MCF 10A (cell line): Measurements from ENCODE around the gene ANKRD13D. TPM values are rescaled to one million over a fixed set of nuclear protein-coding genes. Genes with fewer than 3 reads are reported as not detected.

Source experiments
- BruUV-seq: library from RNA; stranded (reverse); fragments of 400-500 nt; replicated peaks from 2 replicates; lab custom pipeline; 2021; lab: Mats Ljungman, UMichigan
- CTCF ChIA-PET: fragments of 300-600 bp; sonication (Branson Sonifier 250); formaldehyde crosslinking; extraction: SDS; loops from one replicate; lab custom pipeline; 2021; ENCODE audit warnings: antibody characterized with exemption, inconsistent platforms; lab: Yijun Ruan, JAX
- POLR2A ChIA-PET: fragments of 300-600, 350-650 bp; sonication (Branson Sonifier 250); formaldehyde crosslinking; extraction: SDS; loops from one replicate; lab custom pipeline; 2020; ENCODE audit warnings: antibody characterized with exemption, inconsistent platforms; lab: Yijun Ruan, JAX
- DNase-seq: peaks from one replicate; pipeline ENCODE4 v3.0.0-alpha.2; 2018; ENCODE audit not compliant: unreplicated experiment
- H3K27ac Mint-ChIP-seq: one replicate; pipeline ENCODE4 v1.8.0; 2022; ENCODE audit warnings: mild to moderate bottlenecking, low read depth, mixed read lengths; ENCODE audit not compliant: unreplicated experiment
- H3K27me3 Mint-ChIP-seq: one replicate; pipeline ENCODE4 v1.8.0; 2022; ENCODE audit warnings: mixed read lengths; ENCODE audit not compliant: insufficient read depth, unreplicated experiment
- H3K36me3 Mint-ChIP-seq: one replicate; pipeline ENCODE4 v1.8.0; 2022; ENCODE audit warnings: mild to moderate bottlenecking, moderate library complexity, mixed read lengths; ENCODE audit not compliant: insufficient read depth, unreplicated experiment
- H3K4me1 Mint-ChIP-seq: one replicate; pipeline ENCODE4 v1.8.0; 2022; ENCODE audit warnings: mixed read lengths; ENCODE audit not compliant: insufficient read depth, unreplicated experiment
- H3K4me3 Mint-ChIP-seq: one replicate; pipeline ENCODE4 v1.8.0; 2022; ENCODE audit warnings: mild to moderate bottlenecking, moderate library complexity, mixed read lengths; ENCODE audit not compliant: unreplicated experiment
- H3K9me3 Mint-ChIP-seq: one replicate; pipeline ENCODE4 v1.8.0; 2022; ENCODE audit warnings: mixed read lengths; ENCODE audit not compliant: unreplicated experiment
- intact Hi-C: fragments of 100-400 bp; cut with micrococcal nuclease; formaldehyde crosslinking; loops from 2 replicates; pipeline ENCODE4 v1.14.1; 2022
- total RNA-seq: library from RNA; stranded (reverse); gene quantifications from 2 replicates; pipeline ENCODE4 v1.2.3, GENCODE V29; 2022
- TF ChIP-seq, protein P1 (sequence below): fragments of 200-600 bp; IDR thresholded peaks from one replicate; pipeline ENCODE4 v1.8.0; 2022; ENCODE audit warnings: antibody characterized with exemption, mild to moderate bottlenecking; ENCODE audit not compliant: unreplicated experiment

The ANKRD13D gene
- total RNA-seq, 1 experiment from 2014 or later, result 39.7 TPM

GRCh38 chr11:67271541-67272284, 17.4 kb upstream of the ANKRD13D start:
- Mint-ChIP-seq H3K27me3 (no peaks in the 10 kb centered on the region), H3K4me3 (no peak overlapping the region), H3K4me1 (peaks cover 7% of the 10 kb centered on the region), H3K9me3 (no peaks in the 10 kb centered on the region), H3K36me3 (peaks cover 7% of the 10 kb centered on the region), H3K27ac (no peak overlapping the region)
- ChIA-PET POLR2A (interaction anchor here (0.5 to 2.5 kb wide), 2 partner anchors 17 to 385 kb away, joined by 4 to 7 read pairs; partner anchors contain the start of gene ANKRD13D), CTCF (interaction anchor here (0.6 to 2.7 kb wide), 4 partner anchors 10 to 576 kb away, joined by 3 to 10 read pairs (median 6); no protein-coding TSS in a partner anchor)
- DNase-seq, result no peak
- BruUV-seq, result no TSS peak
- TF ChIP-seq, protein P1, sequence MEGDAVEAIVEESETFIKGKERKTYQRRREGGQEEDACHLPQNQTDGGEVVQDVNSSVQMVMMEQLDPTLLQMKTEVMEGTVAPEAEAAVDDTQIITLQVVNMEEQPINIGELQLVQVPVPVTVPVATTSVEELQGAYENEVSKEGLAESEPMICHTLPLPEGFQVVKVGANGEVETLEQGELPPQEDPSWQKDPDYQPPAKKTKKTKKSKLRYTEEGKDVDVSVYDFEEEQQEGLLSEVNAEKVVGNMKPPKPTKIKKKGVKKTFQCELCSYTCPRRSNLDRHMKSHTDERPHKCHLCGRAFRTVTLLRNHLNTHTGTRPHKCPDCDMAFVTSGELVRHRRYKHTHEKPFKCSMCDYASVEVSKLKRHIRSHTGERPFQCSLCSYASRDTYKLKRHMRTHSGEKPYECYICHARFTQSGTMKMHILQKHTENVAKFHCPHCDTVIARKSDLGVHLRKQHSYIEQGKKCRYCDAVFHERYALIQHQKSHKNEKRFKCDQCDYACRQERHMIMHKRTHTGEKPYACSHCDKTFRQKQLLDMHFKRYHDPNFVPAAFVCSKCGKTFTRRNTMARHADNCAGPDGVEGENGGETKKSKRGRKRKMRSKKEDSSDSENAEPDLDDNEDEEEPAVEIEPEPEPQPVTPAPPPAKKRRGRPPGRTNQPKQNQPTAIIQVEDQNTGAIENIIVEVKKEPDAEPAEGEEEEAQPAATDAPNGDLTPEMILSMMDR, result no peak
- intact Hi-C loops, result no loop called here

DNA sequence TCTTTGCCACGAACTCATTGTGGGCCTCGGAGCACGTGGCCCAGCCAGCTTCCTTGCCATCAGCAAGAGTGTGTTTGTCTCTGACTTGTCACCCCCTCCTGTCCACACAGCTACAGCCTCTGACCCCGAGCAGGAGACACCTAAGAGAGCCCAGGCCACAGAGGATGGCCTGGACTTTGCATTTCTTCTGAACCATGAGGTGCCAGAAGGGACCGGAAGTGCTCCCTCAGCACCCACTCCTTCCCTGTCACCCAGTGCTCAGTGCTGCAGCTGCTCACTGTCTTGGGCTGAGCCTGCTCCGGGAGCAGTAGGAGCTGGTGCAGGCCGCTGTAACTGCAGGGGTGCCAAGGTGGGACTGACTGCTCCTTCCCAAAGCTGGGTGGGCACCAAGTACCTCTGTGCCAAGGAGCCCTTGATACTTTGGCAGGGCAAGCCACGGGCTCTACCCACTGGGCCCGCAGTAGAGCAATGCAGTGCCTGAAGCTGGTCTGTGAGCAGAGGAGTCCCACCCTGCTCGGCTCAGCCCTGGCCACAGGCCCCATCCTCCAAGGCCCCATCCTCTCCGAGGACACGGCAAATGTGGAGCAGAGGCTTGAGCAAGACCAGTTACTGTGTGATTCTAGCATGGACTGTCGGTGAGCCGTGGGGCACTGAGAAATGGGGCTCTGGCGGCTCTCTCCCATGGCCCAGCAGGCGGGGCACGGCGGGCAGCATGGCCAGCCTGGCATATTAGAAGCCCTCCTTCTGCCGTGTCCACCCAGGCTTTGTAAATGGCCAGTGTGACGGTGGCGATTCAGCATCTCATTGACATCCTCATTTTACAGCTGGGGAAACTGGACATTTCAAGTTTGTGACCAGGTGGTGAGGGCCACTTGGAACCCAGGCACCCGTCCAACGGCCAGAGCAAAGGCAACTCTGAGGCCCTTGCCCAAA, 16.5 kb upstream of the ANKRD13D start:
- intact Hi-C loops, result no loop called here
- TF ChIP-seq, protein P1, result no peak
- Mint-ChIP-seq H3K4me1 (peaks cover 7% of the 10 kb centered on the region), H3K9me3 (no peaks in the 10 kb centered on the region), H3K27ac (no peak overlapping the region), H3K27me3 (no peaks in the 10 kb centered on the region), H3K4me3 (no peak overlapping the region), H3K36me3 (peaks cover 7% of the 10 kb centered on the region)
- CTCF ChIA-PET, result interaction anchor here (0.5 to 2.7 kb wide), 6 partner anchors 19 to 577 kb away, joined by 3 to 10 read pairs (median 3); no protein-coding TSS in a partner anchor
- POLR2A ChIA-PET, result interaction anchor here (0.5 to 2.5 kb wide), 2 partner anchors 16 to 384 kb away, joined by 4 to 7 read pairs; partner anchors contain the start of gene ANKRD13D
- no peak for DNase-seq
- BruUV-seq, result no TSS peak

DNA sequence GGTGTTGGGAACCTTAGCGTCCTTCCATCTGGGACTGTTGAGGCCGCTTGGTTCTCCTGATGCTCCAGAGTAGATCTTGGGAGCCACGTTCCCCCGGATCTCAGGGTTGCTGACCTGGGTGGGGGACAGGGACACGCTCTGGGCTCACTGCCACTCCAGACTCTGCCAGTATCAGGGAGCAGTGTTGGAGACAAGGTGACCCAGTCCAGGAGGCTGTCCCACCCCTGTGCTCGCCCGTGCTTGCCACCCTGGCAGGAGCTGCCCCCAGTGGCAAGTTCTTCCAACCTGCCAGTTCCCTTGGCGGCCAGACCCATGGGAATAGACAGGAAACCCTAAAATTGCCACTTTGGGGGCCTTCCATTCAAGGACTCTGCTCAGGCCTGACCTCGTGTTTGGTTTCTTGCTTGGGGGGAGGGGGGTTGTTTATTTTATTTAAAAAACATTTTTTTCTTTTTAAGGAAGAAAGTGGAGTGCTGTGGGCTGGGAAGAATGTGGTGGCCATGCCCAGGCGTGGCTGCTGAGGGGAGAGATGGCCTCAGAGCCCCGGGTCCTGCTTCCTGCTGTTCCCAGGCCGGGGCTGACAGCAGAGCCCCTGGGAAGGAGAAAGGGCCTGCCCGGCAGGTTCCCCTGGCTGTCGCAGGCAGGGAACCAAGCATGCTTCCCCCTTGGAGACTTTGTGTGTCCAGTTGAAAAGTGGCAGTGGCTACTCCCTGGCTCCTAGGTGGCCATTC, 15.7 kb upstream of the ANKRD13D start:
- TF ChIP-seq, protein P1, result no peak
- Mint-ChIP-seq H3K4me1 (peaks cover 7% of the 10 kb centered on the region), H3K27me3 (no peaks in the 10 kb centered on the region), H3K4me3 (no peak overlapping the region), H3K27ac (no peak overlapping the region), H3K9me3 (no peaks in the 10 kb centered on the region), H3K36me3 (peaks cover 7% of the 10 kb centered on the region)
- DNase-seq, result no peak
- CTCF ChIA-PET, result interaction anchor here (0.5 to 0.7 kb wide), 2 partner anchors 18 to 78 kb away, joined by 3 read pairs; no protein-coding TSS in a partner anchor
- intact Hi-C loops, result no loop called here
- POLR2A ChIA-PET, result no interaction called here
- BruUV-seq, result no TSS peak
